ENCODE data around the gene ART5. TPM values are rescaled to one million over a fixed set of nuclear protein-coding genes. Genes with fewer than 3 reads are reported as not detected.
A peak's percentile ranks its signal among the peaks of the same experiment; 100 is the strongest.

ART5 gene
- total RNA-seq, 1 experiment from 2014 or later = 1.1 TPM

GRCh38 chr11:3632070-3632660 lies 9.6 kb downstream of the ART5 start:
- POLR2A ChIA-PET = interaction anchor here (0.6 kb wide), 1 partner anchor 486 kb away, joined by 7 read pairs; no protein-coding TSS in a partner anchor
- no peaks in the 10 kb centered on the region for H3K9me3 Mint-ChIP-seq (ENCODE audit: unreplicated experiment)
- BruUV-seq (replicated peaks) = no TSS peak

GRCh38 chr11:3631331-3631730 lies 10.5 kb downstream of the ART5 start:
- ChIA-PET CTCF (no interaction called here), POLR2A (no interaction called here)
- intact Hi-C loops (cut with micrococcal nuclease; ENCODE audit: unreplicated experiment) = no loop called here
- Mint-ChIP-seq H3K4me3 (ENCODE audit: unreplicated experiment) (no peak overlapping the region), H3K27me3 (ENCODE audit: insufficient read depth, unreplicated experiment) (no peaks in the 10 kb centered on the region), H3K4me1 (ENCODE audit: low read depth, unreplicated experiment) (no peaks in the 10 kb centered on the region), H3K27ac (ENCODE audit: unreplicated experiment) (no peak overlapping the region), H3K36me3 (ENCODE audit: insufficient read depth, unreplicated experiment) (peaks cover 4% of the 10 kb centered on the region), H3K9me3 (ENCODE audit: unreplicated experiment) (no peaks in the 10 kb centered on the region)
- BruUV-seq (replicated peaks) = no TSS peak
- Histone ChIP-seq H3K36me3 (ENCODE audit: control insufficient read depth, insufficient read depth, low read length) (no peaks in the 10 kb centered on the region), H3K9me3 (no peaks in the 10 kb centered on the region), H3K27me3 (replicated peaks; ENCODE audit: control insufficient read depth, insufficient read depth, low read length) (no peaks in the 10 kb centered on the region), H3K4me1 (peaks cover 5% of the 10 kb centered on the region; the same call in 1 of the 2 replicates), H3K4me3 (ENCODE audit: low read depth, low read length) (no peak overlapping the region)
- TF ChIP-seq, protein P1, sequence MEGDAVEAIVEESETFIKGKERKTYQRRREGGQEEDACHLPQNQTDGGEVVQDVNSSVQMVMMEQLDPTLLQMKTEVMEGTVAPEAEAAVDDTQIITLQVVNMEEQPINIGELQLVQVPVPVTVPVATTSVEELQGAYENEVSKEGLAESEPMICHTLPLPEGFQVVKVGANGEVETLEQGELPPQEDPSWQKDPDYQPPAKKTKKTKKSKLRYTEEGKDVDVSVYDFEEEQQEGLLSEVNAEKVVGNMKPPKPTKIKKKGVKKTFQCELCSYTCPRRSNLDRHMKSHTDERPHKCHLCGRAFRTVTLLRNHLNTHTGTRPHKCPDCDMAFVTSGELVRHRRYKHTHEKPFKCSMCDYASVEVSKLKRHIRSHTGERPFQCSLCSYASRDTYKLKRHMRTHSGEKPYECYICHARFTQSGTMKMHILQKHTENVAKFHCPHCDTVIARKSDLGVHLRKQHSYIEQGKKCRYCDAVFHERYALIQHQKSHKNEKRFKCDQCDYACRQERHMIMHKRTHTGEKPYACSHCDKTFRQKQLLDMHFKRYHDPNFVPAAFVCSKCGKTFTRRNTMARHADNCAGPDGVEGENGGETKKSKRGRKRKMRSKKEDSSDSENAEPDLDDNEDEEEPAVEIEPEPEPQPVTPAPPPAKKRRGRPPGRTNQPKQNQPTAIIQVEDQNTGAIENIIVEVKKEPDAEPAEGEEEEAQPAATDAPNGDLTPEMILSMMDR (IDR thresholded peaks at IDR 0.05; ENCODE audit: insufficient read depth in 1 of 2, low read depth in 1 of 2, low read length in 1 of 2, severe bottlenecking in 1 of 2, unreplicated experiment in 1 of 2) = no peak
- no peak for DNase-seq

More at GRCh38 chr11:3632070-3632660, 9.6 kb downstream of the ART5 start:
- Mint-ChIP-seq H3K4me1 (ENCODE audit: low read depth, unreplicated experiment) (no peaks in the 10 kb centered on the region), H3K4me3 (ENCODE audit: unreplicated experiment) (no peak overlapping the region), H3K27ac (ENCODE audit: unreplicated experiment) (no peak overlapping the region), H3K27me3 (ENCODE audit: insufficient read depth, unreplicated experiment) (no peaks in the 10 kb centered on the region), H3K36me3 (ENCODE audit: insufficient read depth, unreplicated experiment) (peaks cover 4% of the 10 kb centered on the region)
- H3K36me3 ChIP-seq (ENCODE audit: control insufficient read depth, insufficient read depth, low read length) = no peaks in the 10 kb centered on the region
- H3K9me3 ChIP-seq = no peaks in the 10 kb centered on the region
- H3K4me1 ChIP-seq = peaks cover 2% of the 10 kb centered on the region; the same call in 1 of the 2 replicates
- CTCF ChIA-PET = no interaction called here
- H3K4me3 ChIP-seq (ENCODE audit: low read depth, low read length) = no peak overlapping the region
- intact Hi-C loops (cut with micrococcal nuclease; ENCODE audit: unreplicated experiment) = no loop called here
- TF ChIP-seq, protein P1 (IDR thresholded peaks at IDR 0.05; ENCODE audit: insufficient read depth in 1 of 2, low read depth in 1 of 2, low read length in 1 of 2, severe bottlenecking in 1 of 2, unreplicated experiment in 1 of 2) = no peak
- DNase-seq = peak in 1 of 2 experiments; percentile 15
- H3K27me3 ChIP-seq (replicated peaks; ENCODE audit: control insufficient read depth, insufficient read depth, low read length) = no peaks in the 10 kb centered on the region

- no peaks in the 10 kb centered on the region for H3K4me1 Mint-ChIP-seq (ENCODE audit: low read depth, unreplicated experiment)
- intact Hi-C loops (cut with micrococcal nuclease; ENCODE audit: unreplicated experiment) = no loop called here
- peak in 1 of 2 experiments; percentile 46 for DNase-seq
- peaks cover 4% of the 10 kb centered on the region for H3K36me3 Mint-ChIP-seq (ENCODE audit: insufficient read depth, unreplicated experiment)
- H3K27ac Mint-ChIP-seq (ENCODE audit: unreplicated experiment) = no peak overlapping the region
- no peak overlapping the region for H3K4me3 Mint-ChIP-seq (ENCODE audit: unreplicated experiment)
- TF ChIP-seq, protein P1 (IDR thresholded peaks at IDR 0.05; ENCODE audit: insufficient read depth in 1 of 2, low read depth in 1 of 2, low read length in 1 of 2, severe bottlenecking in 1 of 2, unreplicated experiment in 1 of 2) = no peak
- Histone ChIP-seq H3K36me3 (ENCODE audit: control insufficient read depth, insufficient read depth, low read length) (no peaks in the 10 kb centered on the region), H3K27me3 (replicated peaks; ENCODE audit: control insufficient read depth, insufficient read depth, low read length) (no peaks in the 10 kb centered on the region), H3K4me3 (ENCODE audit: low read depth, low read length) (no peak overlapping the region), H3K4me1 (peaks cover 5% of the 10 kb centered on the region; the same call in 1 of the 2 replicates), H3K9me3 (no peaks in the 10 kb centered on the region)
- POLR2A ChIA-PET = no interaction called here
- no peaks in the 10 kb centered on the region for H3K9me3 Mint-ChIP-seq (ENCODE audit: unreplicated experiment)
- CTCF ChIA-PET = interaction anchor here (0.6 kb wide), 1 partner anchor 14 kb away, joined by 3 read pairs; no protein-coding TSS in a partner anchor
- H3K27me3 Mint-ChIP-seq (ENCODE audit: insufficient read depth, unreplicated experiment) = no peaks in the 10 kb centered on the region
- BruUV-seq (replicated peaks) = no TSS peak
These were observed 14.5 kb downstream of the ART5 start for GRCh38 chr11:3627291-3627690.
